Measurements from ENCODE around the gene CDON. TPM values are rescaled to one million over a fixed set of nuclear protein-coding genes. Genes with fewer than 3 reads are reported as not detected.

The CDON gene
- total and polyA plus RNA-seq, 2 donors (not counting 1 experiment from before 2014, with no cell fraction given), result 10.7 TPM

DNA sequence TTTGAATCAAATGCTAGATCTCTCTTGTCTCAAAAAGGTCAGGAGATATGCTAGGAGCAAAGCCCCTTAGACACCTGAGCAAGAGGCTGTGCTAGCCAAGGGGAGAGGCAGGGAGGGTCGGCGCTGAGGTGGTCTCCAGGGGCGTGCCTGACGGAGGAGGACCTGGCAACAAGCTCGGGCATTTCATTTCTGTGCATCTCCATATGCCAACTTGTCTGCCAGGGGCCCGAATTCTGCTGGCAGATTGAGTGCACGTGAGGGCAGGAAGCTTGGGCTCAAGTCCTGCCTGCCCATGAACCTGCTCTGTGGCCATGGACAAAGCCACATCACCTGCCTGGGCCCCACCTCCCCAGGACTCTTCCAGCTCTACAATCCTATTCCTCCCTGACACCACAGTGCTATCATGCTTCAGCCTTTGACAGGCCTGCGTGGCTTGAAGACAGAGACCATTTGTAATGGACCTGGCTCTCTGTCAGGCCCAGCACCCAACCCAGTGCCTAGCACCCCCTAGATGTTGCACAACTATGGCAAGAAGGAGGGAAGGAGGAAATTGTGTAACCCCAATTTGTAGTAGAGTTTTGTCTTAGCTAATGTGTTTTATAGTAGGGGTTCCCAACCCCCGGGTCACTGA, 133.1 kb downstream of the CDON start:
- Histone ChIP-seq H3K4me3 (replicated peaks in 1 of 4; ENCODE audit: control extremely low read depth in 1 of 4, insufficient read depth in 1 of 4, low read depth in 3 of 4, low read length in 4 of 4) (no peak overlapping the region), H3K36me3 (ENCODE audit: control insufficient read depth, insufficient read depth, low read length) (no peaks in the 10 kb centered on the region), H3K9ac (ENCODE audit: insufficient read depth, low read length) (no peak overlapping the region), H4K20me1 (ENCODE audit: control insufficient read depth, extremely low read depth, insufficient read depth, low read length) (no peaks in the 10 kb centered on the region), H3K9me3 (ENCODE audit: control insufficient read depth, insufficient read depth, low read depth, low read length) (no peaks in the 10 kb centered on the region), H3K4me1 (ENCODE audit: control insufficient read depth, extremely low read depth, insufficient read depth, low read length) (no peaks in the 10 kb centered on the region), H3K79me2 (ENCODE audit: control insufficient read depth, insufficient read depth, low read length) (no peaks in the 10 kb centered on the region), H3K27me3 (ENCODE audit: control insufficient read depth, insufficient read depth, low read length) (peaks cover 9% of the 10 kb centered on the region), H3K27ac (ENCODE audit: insufficient read depth, low read length) (no peak overlapping the region), H2AFZ (ENCODE audit: low read length) (no peak overlapping the region), H3K4me2 (ENCODE audit: extremely low read depth, insufficient read depth, low read length) (no peak overlapping the region)
- TF ChIP-seq, protein P1, sequence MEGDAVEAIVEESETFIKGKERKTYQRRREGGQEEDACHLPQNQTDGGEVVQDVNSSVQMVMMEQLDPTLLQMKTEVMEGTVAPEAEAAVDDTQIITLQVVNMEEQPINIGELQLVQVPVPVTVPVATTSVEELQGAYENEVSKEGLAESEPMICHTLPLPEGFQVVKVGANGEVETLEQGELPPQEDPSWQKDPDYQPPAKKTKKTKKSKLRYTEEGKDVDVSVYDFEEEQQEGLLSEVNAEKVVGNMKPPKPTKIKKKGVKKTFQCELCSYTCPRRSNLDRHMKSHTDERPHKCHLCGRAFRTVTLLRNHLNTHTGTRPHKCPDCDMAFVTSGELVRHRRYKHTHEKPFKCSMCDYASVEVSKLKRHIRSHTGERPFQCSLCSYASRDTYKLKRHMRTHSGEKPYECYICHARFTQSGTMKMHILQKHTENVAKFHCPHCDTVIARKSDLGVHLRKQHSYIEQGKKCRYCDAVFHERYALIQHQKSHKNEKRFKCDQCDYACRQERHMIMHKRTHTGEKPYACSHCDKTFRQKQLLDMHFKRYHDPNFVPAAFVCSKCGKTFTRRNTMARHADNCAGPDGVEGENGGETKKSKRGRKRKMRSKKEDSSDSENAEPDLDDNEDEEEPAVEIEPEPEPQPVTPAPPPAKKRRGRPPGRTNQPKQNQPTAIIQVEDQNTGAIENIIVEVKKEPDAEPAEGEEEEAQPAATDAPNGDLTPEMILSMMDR (conservative IDR thresholded peaks at IDR 0.05 in 1 of 2, IDR thresholded peaks at IDR 0.05 in 1 of 2; ENCODE audit: low read depth in 1 of 2, low read length in 2 of 2), result no peak
- TF ChIP-seq EZH2 (IDR thresholded peaks at IDR 0.05; ENCODE audit: low read length, missing control alignments), result no peak
- no peak for DNase-seq (ENCODE audit: low read depth in 2 of 2)

DNA sequence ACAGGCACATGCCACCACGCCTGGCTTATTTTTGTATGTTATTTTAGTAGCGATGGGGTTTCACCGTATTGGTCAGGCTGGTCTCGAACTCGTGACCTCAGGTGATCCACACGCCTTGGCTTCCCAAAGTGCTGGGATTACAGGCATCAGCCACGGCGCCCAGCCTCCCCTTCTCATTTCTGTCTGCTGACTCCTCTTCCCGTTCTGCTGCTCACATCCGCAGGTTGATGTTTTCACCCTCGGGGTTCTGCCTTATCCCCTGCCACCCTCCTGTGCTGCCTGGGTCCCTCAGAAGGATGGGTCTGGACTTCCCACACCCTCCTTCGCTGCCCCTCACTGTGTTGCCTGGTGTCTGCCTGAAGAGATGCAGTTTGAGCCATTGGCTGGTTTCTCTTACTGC, 136.0 kb downstream of the CDON start:
- no peak for DNase-seq (ENCODE audit: low read depth in 2 of 2)
- Histone ChIP-seq H3K36me3 (ENCODE audit: control insufficient read depth, insufficient read depth, low read length) (no peaks in the 10 kb centered on the region), H3K9ac (ENCODE audit: insufficient read depth, low read length) (no peak overlapping the region), H3K4me2 (ENCODE audit: extremely low read depth, insufficient read depth, low read length) (no peak overlapping the region), H3K79me2 (ENCODE audit: control insufficient read depth, insufficient read depth, low read length) (no peaks in the 10 kb centered on the region), H3K27me3 (ENCODE audit: control insufficient read depth, insufficient read depth, low read length) (peaks cover 6% of the 10 kb centered on the region), H2AFZ (ENCODE audit: low read length) (no peak overlapping the region), H3K4me1 (ENCODE audit: control insufficient read depth, extremely low read depth, insufficient read depth, low read length) (no peaks in the 10 kb centered on the region), H3K9me3 (ENCODE audit: control insufficient read depth, insufficient read depth, low read depth, low read length) (no peaks in the 10 kb centered on the region), H4K20me1 (ENCODE audit: control insufficient read depth, extremely low read depth, insufficient read depth, low read length) (no peaks in the 10 kb centered on the region), H3K4me3 (replicated peaks in 1 of 4; ENCODE audit: control extremely low read depth in 1 of 4, insufficient read depth in 1 of 4, low read depth in 3 of 4, low read length in 4 of 4) (no peak overlapping the region), H3K27ac (ENCODE audit: insufficient read depth, low read length) (no peak overlapping the region)
- no peak for TF ChIP-seq EZH2 (IDR thresholded peaks at IDR 0.05; ENCODE audit: low read length, missing control alignments)
- TF ChIP-seq, protein P1 (conservative IDR thresholded peaks at IDR 0.05 in 1 of 2, IDR thresholded peaks at IDR 0.05 in 1 of 2; ENCODE audit: low read depth in 1 of 2, low read length in 2 of 2), result no peak

DNA sequence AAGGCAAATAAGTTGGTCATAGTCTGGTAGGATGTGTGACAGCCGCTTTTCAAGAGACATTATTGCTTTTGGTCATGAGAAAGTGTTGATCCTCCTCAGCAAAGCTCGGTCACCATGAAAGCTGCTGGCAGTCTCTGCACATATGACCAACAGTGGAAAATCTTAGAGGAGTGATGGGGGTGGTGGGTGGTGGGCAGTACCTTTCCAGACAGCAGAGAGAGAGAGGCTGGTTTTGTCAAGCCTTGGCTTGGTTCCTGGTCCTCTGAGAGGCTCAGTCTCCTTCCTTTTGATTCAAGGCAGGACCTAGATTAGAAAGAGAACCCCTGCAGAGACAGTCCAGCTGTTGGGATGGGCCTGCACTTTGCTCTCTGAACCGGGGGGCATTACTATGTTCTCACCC, 136.9 kb downstream of the CDON start:
- H4K20me1 ChIP-seq (ENCODE audit: control insufficient read depth, extremely low read depth, insufficient read depth, low read length), result no peaks in the 10 kb centered on the region
- H3K9ac ChIP-seq (ENCODE audit: insufficient read depth, low read length), result no peak overlapping the region
- no peaks in the 10 kb centered on the region for H3K9me3 ChIP-seq (ENCODE audit: control insufficient read depth, insufficient read depth, low read depth, low read length)
- H3K4me2 ChIP-seq (ENCODE audit: extremely low read depth, insufficient read depth, low read length), result no peak overlapping the region
- peaks cover 4% of the 10 kb centered on the region for H3K27me3 ChIP-seq (ENCODE audit: control insufficient read depth, insufficient read depth, low read length)
- no peak overlapping the region for H3K4me3 ChIP-seq (replicated peaks in 1 of 4; ENCODE audit: control extremely low read depth in 1 of 4, insufficient read depth in 1 of 4, low read depth in 3 of 4, low read length in 4 of 4)
- no peak overlapping the region for H2AFZ ChIP-seq (ENCODE audit: low read length)
- no peaks in the 10 kb centered on the region for H3K79me2 ChIP-seq (ENCODE audit: control insufficient read depth, insufficient read depth, low read length)
- no peaks in the 10 kb centered on the region for H3K4me1 ChIP-seq (ENCODE audit: control insufficient read depth, extremely low read depth, insufficient read depth, low read length)
- H3K36me3 ChIP-seq (ENCODE audit: control insufficient read depth, insufficient read depth, low read length), result no peaks in the 10 kb centered on the region
- no peak for DNase-seq (ENCODE audit: low read depth in 2 of 2)
- no peak for TF ChIP-seq EZH2 (IDR thresholded peaks at IDR 0.05; ENCODE audit: low read length, missing control alignments)
- TF ChIP-seq, protein P1 (conservative IDR thresholded peaks at IDR 0.05 in 1 of 2, IDR thresholded peaks at IDR 0.05 in 1 of 2; ENCODE audit: low read depth in 1 of 2, low read length in 2 of 2), result no peak
- H3K27ac ChIP-seq (ENCODE audit: insufficient read depth, low read length), result no peak overlapping the region
